ENCODE results near the gene NDUFS6. TPM values are rescaled to one million over a fixed set of nuclear protein-coding genes. Genes with fewer than 3 reads are reported as not detected.

NDUFS6 gene
- total RNA-seq (ENCODE audit: unreplicated experiment) = 40.3 TPM
- long read RNA-seq, transcript NDUFS6-201 (4 exons, 1,082 nt) = major isoform, 53 of 55 reads
- long read RNA-seq, partial matches to known transcripts = 0 of 55 reads
- long read RNA-seq, other reads (novel, unspliced or antisense) = 2 of 55 reads

DNA sequence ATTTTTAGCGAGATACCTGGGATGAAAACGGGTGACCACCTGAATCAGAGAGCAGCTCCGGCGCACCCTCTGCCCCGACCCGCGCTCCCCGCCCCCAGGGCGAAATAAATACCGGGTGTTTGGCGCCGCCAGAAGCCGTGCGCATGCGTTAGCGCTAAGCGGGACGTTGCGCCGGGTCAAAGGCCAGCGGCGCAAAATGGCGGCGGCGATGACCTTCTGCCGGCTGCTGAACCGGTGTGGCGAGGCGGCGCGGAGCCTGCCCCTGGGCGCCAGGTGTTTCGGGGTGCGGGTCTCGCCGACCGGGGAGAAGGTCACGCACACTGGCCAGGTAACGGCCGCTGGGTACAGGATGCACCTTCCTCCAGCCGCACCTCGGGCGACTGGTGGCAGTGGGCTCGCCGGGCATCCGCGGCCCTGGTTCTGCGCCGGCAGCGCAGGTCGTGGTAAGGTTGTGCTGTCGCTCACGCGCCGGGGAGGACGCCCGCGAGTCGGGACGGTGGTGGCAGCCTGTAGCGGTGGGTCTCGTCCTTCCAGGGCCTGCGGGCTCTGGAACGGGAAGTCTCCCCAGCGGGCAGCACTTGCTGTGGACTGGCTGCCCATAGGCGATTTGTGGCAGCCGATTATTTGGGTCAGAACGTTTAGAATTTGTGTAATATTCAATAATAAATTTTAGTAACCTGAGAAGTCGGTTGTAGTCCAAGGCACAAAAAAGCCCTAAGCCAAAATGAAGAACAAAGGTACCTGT lies at the start of gene NDUFS6:
NDUFS6 (plus strand) TSS at position 186 of the 745 bp plus-strand sequence; CDS start at position 197, 11 bp downstream.
- TF ChIP-seq, protein P1, sequence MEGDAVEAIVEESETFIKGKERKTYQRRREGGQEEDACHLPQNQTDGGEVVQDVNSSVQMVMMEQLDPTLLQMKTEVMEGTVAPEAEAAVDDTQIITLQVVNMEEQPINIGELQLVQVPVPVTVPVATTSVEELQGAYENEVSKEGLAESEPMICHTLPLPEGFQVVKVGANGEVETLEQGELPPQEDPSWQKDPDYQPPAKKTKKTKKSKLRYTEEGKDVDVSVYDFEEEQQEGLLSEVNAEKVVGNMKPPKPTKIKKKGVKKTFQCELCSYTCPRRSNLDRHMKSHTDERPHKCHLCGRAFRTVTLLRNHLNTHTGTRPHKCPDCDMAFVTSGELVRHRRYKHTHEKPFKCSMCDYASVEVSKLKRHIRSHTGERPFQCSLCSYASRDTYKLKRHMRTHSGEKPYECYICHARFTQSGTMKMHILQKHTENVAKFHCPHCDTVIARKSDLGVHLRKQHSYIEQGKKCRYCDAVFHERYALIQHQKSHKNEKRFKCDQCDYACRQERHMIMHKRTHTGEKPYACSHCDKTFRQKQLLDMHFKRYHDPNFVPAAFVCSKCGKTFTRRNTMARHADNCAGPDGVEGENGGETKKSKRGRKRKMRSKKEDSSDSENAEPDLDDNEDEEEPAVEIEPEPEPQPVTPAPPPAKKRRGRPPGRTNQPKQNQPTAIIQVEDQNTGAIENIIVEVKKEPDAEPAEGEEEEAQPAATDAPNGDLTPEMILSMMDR (IDR thresholded peaks at IDR 0.05; ENCODE audit: partially characterized antibody, unreplicated experiment) = no peak
- Mint-ChIP-seq H3K36me3 (ENCODE audit: unreplicated experiment) (no peaks in the 10 kb centered on the region), H3K9me3 (ENCODE audit: unreplicated experiment) (peaks cover 13% of the 10 kb centered on the region), H3K27me3 (ENCODE audit: unreplicated experiment) (peaks cover 5% of the 10 kb centered on the region), H3K4me1 (ENCODE audit: low read depth, unreplicated experiment) (peaks cover 11% of the 10 kb centered on the region), H3K4me3 (ENCODE audit: unreplicated experiment) (peak within 1 kb of the TSS; percentile 94), H3K27ac (ENCODE audit: unreplicated experiment) (peak within 1 kb of the TSS; percentile 89)
- peak; percentile 85 for DNase-seq

DNA sequence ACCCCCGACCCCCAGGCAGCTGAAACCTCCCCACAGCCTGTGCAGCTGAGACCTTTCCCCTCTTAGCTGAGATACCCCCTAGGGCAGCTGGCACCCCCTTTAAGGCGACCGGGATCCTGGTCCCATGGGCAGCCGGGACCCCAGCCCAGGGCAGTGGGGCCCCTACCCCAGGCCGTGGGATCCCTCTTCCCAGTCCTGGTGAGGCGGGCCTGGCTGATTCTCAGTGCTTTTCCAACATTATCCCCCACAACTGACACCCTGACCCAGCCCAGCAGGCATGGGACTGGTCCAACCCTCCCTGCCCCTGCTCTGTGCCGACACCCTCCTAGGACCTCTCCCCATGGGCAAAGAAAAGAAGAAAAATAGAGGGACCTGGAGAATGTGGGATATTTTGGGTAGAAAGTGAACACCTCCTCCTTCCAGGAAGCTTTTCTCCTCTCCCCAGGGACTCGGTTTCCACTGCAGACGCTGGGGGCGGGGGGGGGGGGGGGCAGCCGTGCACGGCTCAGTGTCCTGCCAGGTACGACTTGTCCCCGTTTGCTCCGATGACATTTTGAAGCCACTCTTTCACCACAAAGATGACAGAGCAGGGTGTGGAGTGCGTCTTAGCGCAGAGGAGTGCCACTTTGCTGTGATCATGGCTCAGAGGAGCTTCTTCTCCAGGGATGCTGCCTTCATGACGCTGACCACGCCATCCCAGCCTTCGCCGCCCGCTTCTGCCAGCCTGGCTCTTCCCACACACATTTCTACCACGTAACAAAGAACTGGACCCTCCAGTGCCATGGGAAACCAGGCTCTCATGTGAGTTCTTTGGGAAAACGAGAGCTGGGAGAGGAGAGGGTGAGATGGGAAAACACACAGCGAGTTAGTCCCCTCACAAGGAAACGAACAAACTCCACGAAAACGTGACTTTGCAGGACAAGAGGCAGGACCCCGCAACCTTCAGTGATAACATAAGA lies 49.1 kb upstream of the NDUFS6 start:
- TF ChIP-seq, protein P1 (IDR thresholded peaks at IDR 0.05; ENCODE audit: partially characterized antibody, unreplicated experiment) = no peak
- DNase-seq = no peak
- H3K4me3 Mint-ChIP-seq (ENCODE audit: unreplicated experiment) = no peak overlapping the region
- no peaks in the 10 kb centered on the region for H3K27me3 Mint-ChIP-seq (ENCODE audit: unreplicated experiment)
- H3K9me3 Mint-ChIP-seq (ENCODE audit: unreplicated experiment) = peaks cover 4% of the 10 kb centered on the region
- no peak overlapping the region for H3K27ac Mint-ChIP-seq (ENCODE audit: unreplicated experiment)
- H3K36me3 Mint-ChIP-seq (ENCODE audit: unreplicated experiment) = no peaks in the 10 kb centered on the region
- H3K4me1 Mint-ChIP-seq (ENCODE audit: low read depth, unreplicated experiment) = no peaks in the 10 kb centered on the region

DNA sequence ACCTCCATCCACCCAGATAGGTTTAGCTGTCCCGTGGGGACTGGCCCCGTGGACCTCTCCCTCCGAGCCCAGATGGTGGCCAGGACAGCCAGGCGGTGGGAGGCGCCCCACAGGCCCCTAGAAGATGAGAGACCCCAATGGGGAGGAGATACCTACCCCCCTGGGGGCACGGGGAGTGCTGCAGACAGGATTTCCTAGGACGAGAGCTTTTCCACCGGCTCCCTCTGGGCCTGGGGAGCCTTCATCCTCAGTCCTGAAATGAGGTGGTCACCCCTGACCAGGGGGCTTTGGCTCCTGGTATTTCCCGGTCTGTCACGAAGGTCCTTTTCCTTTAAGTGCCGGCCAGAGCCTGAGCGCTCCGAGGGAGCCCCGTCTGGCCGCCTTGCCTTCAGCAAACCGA lies 48.3 kb upstream of the NDUFS6 start:
- H3K27ac Mint-ChIP-seq (ENCODE audit: unreplicated experiment) = no peak overlapping the region
- TF ChIP-seq, protein P1 (IDR thresholded peaks at IDR 0.05; ENCODE audit: partially characterized antibody, unreplicated experiment) = no peak
- no peak for DNase-seq
- H3K27me3 Mint-ChIP-seq (ENCODE audit: unreplicated experiment) = no peaks in the 10 kb centered on the region
- no peaks in the 10 kb centered on the region for H3K36me3 Mint-ChIP-seq (ENCODE audit: unreplicated experiment)
- no peak overlapping the region for H3K4me3 Mint-ChIP-seq (ENCODE audit: unreplicated experiment)
- no peaks in the 10 kb centered on the region for H3K4me1 Mint-ChIP-seq (ENCODE audit: low read depth, unreplicated experiment)
- H3K9me3 Mint-ChIP-seq (ENCODE audit: unreplicated experiment) = peaks cover 3% of the 10 kb centered on the region

DNA sequence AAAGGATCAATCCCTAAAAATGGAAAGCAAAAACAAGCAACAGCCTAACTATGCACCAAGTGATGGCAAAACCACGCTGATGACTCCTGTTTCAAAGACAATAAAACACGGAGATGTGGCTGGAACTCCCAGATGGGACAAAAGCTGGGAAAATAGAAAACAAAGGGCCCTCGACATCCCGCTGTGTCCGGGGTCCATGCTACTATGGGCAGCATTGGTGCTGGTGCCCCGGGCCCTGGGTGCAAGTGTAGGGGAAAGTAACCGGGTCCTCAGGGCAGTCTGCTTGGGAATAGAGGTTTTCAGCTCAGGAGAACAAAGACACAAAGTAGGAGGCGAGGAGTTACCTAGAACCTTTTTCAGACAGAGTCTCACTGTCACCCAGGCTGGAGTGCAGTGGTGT lies 47.7 kb upstream of the NDUFS6 start:
- H3K27ac Mint-ChIP-seq (ENCODE audit: unreplicated experiment) = no peak overlapping the region
- DNase-seq = no peak

More for the DNA sequence above, 47.7 kb upstream of the NDUFS6 start:
- H3K4me3 Mint-ChIP-seq (ENCODE audit: unreplicated experiment) = no peak overlapping the region
- TF ChIP-seq, protein P1 (IDR thresholded peaks at IDR 0.05; ENCODE audit: partially characterized antibody, unreplicated experiment) = no peak
- peaks cover 4% of the 10 kb centered on the region for H3K36me3 Mint-ChIP-seq (ENCODE audit: unreplicated experiment)
- no peaks in the 10 kb centered on the region for H3K27me3 Mint-ChIP-seq (ENCODE audit: unreplicated experiment)
- H3K9me3 Mint-ChIP-seq (ENCODE audit: unreplicated experiment) = peaks cover 3% of the 10 kb centered on the region
- H3K4me1 Mint-ChIP-seq (ENCODE audit: low read depth, unreplicated experiment) = no peaks in the 10 kb centered on the region

Data from glutamatergic neuron (in vitro differentiated cells).